GM18502 (cell line): Measurements from ENCODE around the gene NID2.
A peak's percentile ranks its signal among the peaks of the same experiment; 100 is the strongest.

Experiments
- ATAC-seq: cut with Tn5 transposase; IDR thresholded peaks from one replicate; pipeline ENCODE4 v1.9.1; 2021; ENCODE audit warnings: mild to moderate bottlenecking; ENCODE audit not compliant: unreplicated experiment, poor library complexity

NID2 gene

GRCh38 chr14:52031781-52032180 lies 37.1 kb downstream of the NID2 start:
- ATAC-seq = no peak

- ATAC-seq = no peak
Measured at GRCh38 chr14:52029881-52030280, 39.0 kb downstream of the NID2 start.

- ATAC-seq = no peak
Measured at GRCh38 chr14:52026901-52027300, 42.0 kb downstream of the NID2 start.

- no peak for ATAC-seq
Measured at GRCh38 chr14:52026017-52026660, 42.7 kb downstream of the NID2 start.

- no peak for ATAC-seq
Measured at GRCh38 chr14:52025310-52025709, 43.5 kb downstream of the NID2 start.

- no peak for ATAC-seq
Measured at GRCh38 chr14:52023518-52023917, 45.3 kb downstream of the NID2 start.

GRCh38 chr14:52021957-52022600 lies 46.8 kb downstream of the NID2 start:
- ATAC-seq = peak; percentile 79

- peak; percentile 9 for ATAC-seq
Measured at GRCh38 chr14:52020866-52021717, 47.8 kb downstream of the NID2 start.

GRCh38 chr14:52020161-52020714 lies 48.6 kb downstream of the NID2 start:
- no peak for ATAC-seq

GRCh38 chr14:52018970-52019369 lies 49.9 kb downstream of the NID2 start:
- no peak for ATAC-seq

GRCh38 chr14:52018252-52018651 lies 50.6 kb downstream of the NID2 start:
- no peak for ATAC-seq

- no peak for ATAC-seq
Measured at GRCh38 chr14:52015411-52016030, 53.3 kb downstream of the NID2 start.

- ATAC-seq = no peak
Measured at GRCh38 chr14:52014601-52015267, 54.1 kb downstream of the NID2 start.

GRCh38 chr14:52013984-52014600 lies 54.8 kb downstream of the NID2 start:
- ATAC-seq = no peak

- no peak for ATAC-seq
Measured at GRCh38 chr14:52012635-52013034, 56.2 kb downstream of the NID2 start.

- no peak for ATAC-seq
Measured at GRCh38 chr14:52011523-52011922, 57.3 kb downstream of the NID2 start.

- no peak for ATAC-seq
Measured at GRCh38 chr14:52010173-52010693, 58.6 kb downstream of the NID2 start.

- ATAC-seq = no peak
Measured at GRCh38 chr14:52008136-52008535, 60.7 kb downstream of the NID2 start.

GRCh38 chr14:52007637-52008036 lies 61.2 kb downstream of the NID2 start:
- ATAC-seq = no peak
